Measurements from ENCODE around the gene LMTK3.
"Not testable (repeated sequence)": the region's sequence is repeated elsewhere in the genome, so short reads cannot be mapped to it uniquely, and the experiment has no call there.

The LMTK3 gene

DNA sequence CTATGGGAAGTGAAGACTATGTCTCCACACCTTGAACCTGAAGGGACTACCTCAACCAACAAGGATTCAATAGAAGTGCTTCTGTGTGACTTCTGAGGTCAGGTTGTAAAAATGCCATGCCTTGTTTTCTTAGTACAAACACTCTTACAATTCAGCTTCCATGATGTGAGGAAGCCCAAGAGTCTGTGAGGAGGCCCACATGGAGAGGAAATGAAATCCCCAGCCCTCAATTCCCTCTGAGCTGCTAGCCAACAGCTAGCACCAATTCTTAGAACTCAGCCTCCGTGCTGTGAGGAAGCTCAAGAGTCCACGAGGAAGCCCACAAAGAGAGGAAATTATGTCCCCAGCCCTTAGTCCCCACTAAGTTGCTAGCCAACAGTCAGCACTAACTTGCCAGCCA lies 12.6 kb upstream of the LMTK3 start:
- TF ChIP-seq, protein P1, sequence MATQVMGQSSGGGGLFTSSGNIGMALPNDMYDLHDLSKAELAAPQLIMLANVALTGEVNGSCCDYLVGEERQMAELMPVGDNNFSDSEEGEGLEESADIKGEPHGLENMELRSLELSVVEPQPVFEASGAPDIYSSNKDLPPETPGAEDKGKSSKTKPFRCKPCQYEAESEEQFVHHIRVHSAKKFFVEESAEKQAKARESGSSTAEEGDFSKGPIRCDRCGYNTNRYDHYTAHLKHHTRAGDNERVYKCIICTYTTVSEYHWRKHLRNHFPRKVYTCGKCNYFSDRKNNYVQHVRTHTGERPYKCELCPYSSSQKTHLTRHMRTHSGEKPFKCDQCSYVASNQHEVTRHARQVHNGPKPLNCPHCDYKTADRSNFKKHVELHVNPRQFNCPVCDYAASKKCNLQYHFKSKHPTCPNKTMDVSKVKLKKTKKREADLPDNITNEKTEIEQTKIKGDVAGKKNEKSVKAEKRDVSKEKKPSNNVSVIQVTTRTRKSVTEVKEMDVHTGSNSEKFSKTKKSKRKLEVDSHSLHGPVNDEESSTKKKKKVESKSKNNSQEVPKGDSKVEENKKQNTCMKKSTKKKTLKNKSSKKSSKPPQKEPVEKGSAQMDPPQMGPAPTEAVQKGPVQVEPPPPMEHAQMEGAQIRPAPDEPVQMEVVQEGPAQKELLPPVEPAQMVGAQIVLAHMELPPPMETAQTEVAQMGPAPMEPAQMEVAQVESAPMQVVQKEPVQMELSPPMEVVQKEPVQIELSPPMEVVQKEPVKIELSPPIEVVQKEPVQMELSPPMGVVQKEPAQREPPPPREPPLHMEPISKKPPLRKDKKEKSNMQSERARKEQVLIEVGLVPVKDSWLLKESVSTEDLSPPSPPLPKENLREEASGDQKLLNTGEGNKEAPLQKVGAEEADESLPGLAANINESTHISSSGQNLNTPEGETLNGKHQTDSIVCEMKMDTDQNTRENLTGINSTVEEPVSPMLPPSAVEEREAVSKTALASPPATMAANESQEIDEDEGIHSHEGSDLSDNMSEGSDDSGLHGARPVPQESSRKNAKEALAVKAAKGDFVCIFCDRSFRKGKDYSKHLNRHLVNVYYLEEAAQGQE (IDR thresholded peaks at IDR 0.05; ENCODE audit: insufficient replicate concordance, low read depth), result no peak
- TF ChIP-seq, protein P2, sequence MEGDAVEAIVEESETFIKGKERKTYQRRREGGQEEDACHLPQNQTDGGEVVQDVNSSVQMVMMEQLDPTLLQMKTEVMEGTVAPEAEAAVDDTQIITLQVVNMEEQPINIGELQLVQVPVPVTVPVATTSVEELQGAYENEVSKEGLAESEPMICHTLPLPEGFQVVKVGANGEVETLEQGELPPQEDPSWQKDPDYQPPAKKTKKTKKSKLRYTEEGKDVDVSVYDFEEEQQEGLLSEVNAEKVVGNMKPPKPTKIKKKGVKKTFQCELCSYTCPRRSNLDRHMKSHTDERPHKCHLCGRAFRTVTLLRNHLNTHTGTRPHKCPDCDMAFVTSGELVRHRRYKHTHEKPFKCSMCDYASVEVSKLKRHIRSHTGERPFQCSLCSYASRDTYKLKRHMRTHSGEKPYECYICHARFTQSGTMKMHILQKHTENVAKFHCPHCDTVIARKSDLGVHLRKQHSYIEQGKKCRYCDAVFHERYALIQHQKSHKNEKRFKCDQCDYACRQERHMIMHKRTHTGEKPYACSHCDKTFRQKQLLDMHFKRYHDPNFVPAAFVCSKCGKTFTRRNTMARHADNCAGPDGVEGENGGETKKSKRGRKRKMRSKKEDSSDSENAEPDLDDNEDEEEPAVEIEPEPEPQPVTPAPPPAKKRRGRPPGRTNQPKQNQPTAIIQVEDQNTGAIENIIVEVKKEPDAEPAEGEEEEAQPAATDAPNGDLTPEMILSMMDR (IDR thresholded peaks at IDR 0.05; ENCODE audit: insufficient read depth, low read length), result no peak
- no peak for TF ChIP-seq GABPA (IDR thresholded peaks at IDR 0.05; ENCODE audit: low read depth)
- no peak for TF ChIP-seq POLR2AphosphoS5 (IDR thresholded peaks at IDR 0.05; ENCODE audit: low read depth)
- no peak for TF ChIP-seq SPI1 (IDR thresholded peaks at IDR 0.05; ENCODE audit: borderline replicate concordance, low read depth)
- Histone ChIP-seq H3K27ac (replicated peaks) (no peak overlapping the region), H3K27me3 (ENCODE audit: insufficient read depth, poor library complexity, severe bottlenecking) (no peaks in the 10 kb centered on the region), H3K4me3 (replicated peaks; ENCODE audit: insufficient read depth, low read length) (no peak overlapping the region)
- no peak for DNase-seq (ENCODE audit: low read depth in 1 of 2, low spot score in 1 of 2)

DNA sequence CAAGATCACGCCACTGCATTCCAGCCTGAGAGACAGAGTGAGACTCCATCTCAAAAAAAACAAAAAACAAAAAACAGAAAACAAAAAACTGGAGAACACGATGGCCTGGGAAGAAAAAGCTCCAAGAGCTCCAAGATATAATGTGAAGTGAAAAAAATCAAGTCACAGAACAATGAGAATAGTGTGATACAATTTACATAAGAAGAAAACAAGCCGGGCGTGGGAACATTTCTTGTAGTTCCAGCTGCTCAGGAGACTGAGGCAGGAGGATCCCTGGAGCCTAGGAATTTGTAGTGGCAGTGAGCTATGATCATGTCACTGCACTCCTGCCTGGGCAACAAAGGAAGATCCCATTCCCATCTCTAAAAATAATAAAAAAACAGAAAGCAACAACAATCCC lies 8.5 kb upstream of the LMTK3 start:
- Histone ChIP-seq H3K27me3 (ENCODE audit: insufficient read depth, poor library complexity, severe bottlenecking) (no peaks in the 10 kb centered on the region), H3K27ac (replicated peaks) (no peak overlapping the region), H3K4me3 (replicated peaks; ENCODE audit: insufficient read depth, low read length) (no peak overlapping the region)
- TF ChIP-seq, protein P2 (IDR thresholded peaks at IDR 0.05; ENCODE audit: insufficient read depth, low read length), result no peak
- TF ChIP-seq, protein P1 (IDR thresholded peaks at IDR 0.05; ENCODE audit: insufficient replicate concordance, low read depth), result no peak
- TF ChIP-seq GABPA (IDR thresholded peaks at IDR 0.05; ENCODE audit: low read depth), result no peak
- TF ChIP-seq SPI1 (IDR thresholded peaks at IDR 0.05; ENCODE audit: borderline replicate concordance, low read depth), result no peak
- TF ChIP-seq POLR2AphosphoS5 (IDR thresholded peaks at IDR 0.05; ENCODE audit: low read depth), result no peak
- DNase-seq (ENCODE audit: low read depth in 1 of 2, low spot score in 1 of 2), result no peak

DNA sequence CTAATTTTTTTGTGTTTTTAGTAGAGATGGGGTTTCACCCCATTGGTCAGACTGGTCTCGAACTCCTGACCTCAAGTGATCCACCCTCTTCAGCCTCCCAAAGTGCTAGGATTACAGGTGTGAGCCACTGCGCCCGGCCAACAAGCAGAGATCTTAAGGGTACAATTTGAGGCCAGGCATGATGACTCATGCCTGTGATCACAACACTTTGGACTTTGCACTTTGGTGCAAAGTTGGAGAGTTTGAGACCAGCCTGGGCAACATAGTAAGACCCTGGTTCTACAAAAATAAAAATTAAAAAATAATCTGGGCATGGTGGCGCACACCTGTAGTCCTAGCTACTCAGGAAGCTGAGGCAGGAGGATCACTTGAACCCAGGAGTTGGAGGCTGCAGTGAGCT lies 7.8 kb upstream of the LMTK3 start:
- not testable (repeated sequence) for H3K27me3 ChIP-seq (ENCODE audit: insufficient read depth, poor library complexity, severe bottlenecking); DNase-seq (ENCODE audit: low read depth in 1 of 2, low spot score in 1 of 2); H3K4me3 ChIP-seq (replicated peaks; ENCODE audit: insufficient read depth, low read length); H3K27ac ChIP-seq (replicated peaks)

DNA sequence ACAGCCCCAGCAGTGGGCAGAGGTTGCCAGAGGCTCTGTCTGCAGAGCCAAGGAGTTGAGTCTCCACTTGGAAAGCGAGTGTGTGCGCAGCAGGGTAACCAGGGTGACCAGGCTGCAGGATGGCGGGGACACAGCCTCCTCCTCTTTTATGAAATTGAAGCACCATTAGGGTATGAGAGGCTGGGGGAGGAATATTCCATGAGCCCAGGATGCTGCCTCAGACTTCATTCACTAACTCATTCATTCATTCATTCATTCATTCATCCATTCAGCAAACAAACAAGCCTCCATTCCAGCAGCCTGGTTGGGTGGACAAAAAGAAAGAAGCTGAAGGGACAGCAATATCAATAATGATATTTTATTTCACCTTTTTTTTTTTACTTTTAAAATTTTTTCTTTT lies 6.6 kb upstream of the LMTK3 start:
- Histone ChIP-seq H3K27me3 (ENCODE audit: insufficient read depth, poor library complexity, severe bottlenecking) (peaks cover 3% of the 10 kb centered on the region), H3K27ac (replicated peaks) (no peak overlapping the region), H3K4me3 (replicated peaks; ENCODE audit: insufficient read depth, low read length) (no peak overlapping the region)
- no peak for TF ChIP-seq SPI1 (IDR thresholded peaks at IDR 0.05; ENCODE audit: borderline replicate concordance, low read depth)
- TF ChIP-seq, protein P2 (IDR thresholded peaks at IDR 0.05; ENCODE audit: insufficient read depth, low read length), result no peak
- no peak for TF ChIP-seq GABPA (IDR thresholded peaks at IDR 0.05; ENCODE audit: low read depth)
- TF ChIP-seq, protein P1 (IDR thresholded peaks at IDR 0.05; ENCODE audit: insufficient replicate concordance, low read depth), result no peak
- TF ChIP-seq POLR2AphosphoS5 (IDR thresholded peaks at IDR 0.05; ENCODE audit: low read depth), result no peak
- DNase-seq (ENCODE audit: low read depth in 1 of 2, low spot score in 1 of 2), result no peak
